CD4-positive, alpha-beta T cell (primary cell): ENCODE measurements around the gene RPL21. TPM values are rescaled to one million over a fixed set of nuclear protein-coding genes. Genes with fewer than 3 reads are reported as not detected.

ENCODE experiments used
- ATAC-seq: fragments of 200-7000 bp; cut with Tn5 transposase; one replicate; pipeline ENCODE4 v1.10.0; 2022; ENCODE audit warnings: mild to moderate bottlenecking; ENCODE audit not compliant: poor library complexity
- CTCF ChIA-PET: fragments of 350-600 bp; sonication (Branson Sonifier 250); formaldehyde crosslinking; loops from one replicate; lab custom pipeline; 2021; ENCODE audit warnings: antibody characterized with exemption, inconsistent platforms; lab: Charles Lee
- POLR2A ChIA-PET: fragments of 350-600 bp; sonication (Branson Sonifier 250); formaldehyde crosslinking; loops from one replicate; lab custom pipeline; 2021; ENCODE audit warnings: antibody characterized with exemption, inconsistent platforms; lab: Charles Lee
- DNase-seq, 14 experiments: peaks; one replicate each; pipeline ENCODE4 v3.0.0-alpha.2; 2013 to 2020; ENCODE audit warnings: mixed read lengths in 2 of 14
- H3K27ac ChIP-seq, 2 donors: one replicate each; pipeline versions ENCODE4 v1.5.1 to v1.7.0; 2013; ENCODE audit warnings: low read length in 2 of 2, low read depth in 1 of 2, mild to moderate bottlenecking in 1 of 2
- H3K27me3 ChIP-seq, 2 experiments: 1 replicate in 1 of 2; 2 replicates in 1 of 2; pipeline versions ENCODE4 v1.6.1 to v1.7.0; 2013; ENCODE audit warnings: low read length in 2 of 2, control low read depth in 1 of 2, mild to moderate bottlenecking in 1 of 2, moderate library complexity in 1 of 2; ENCODE audit not compliant: insufficient read depth in 2 of 2, control insufficient read depth in 1 of 2
- H3K36me3 ChIP-seq: one replicate; pipeline ENCODE4 v1.6.1; 2013; ENCODE audit warnings: low read length, control low read depth; ENCODE audit not compliant: insufficient read depth
- H3K4me1 ChIP-seq: one replicate; pipeline ENCODE4 v1.6.1; 2013; ENCODE audit warnings: low read length, control low read depth; ENCODE audit not compliant: insufficient read depth
- H3K4me3 ChIP-seq: one replicate; pipeline ENCODE4 v1.5.1; 2013; ENCODE audit warnings: mild to moderate bottlenecking, low read length, moderate library complexity
- H3K9me3 ChIP-seq, 2 experiments: 1 replicate in 1 of 2; 2 replicates in 1 of 2; pipeline versions ENCODE4 v1.6.1 to v1.7.0; 2013; ENCODE audit warnings: low read length in 2 of 2, mild to moderate bottlenecking in 2 of 2, control low read depth in 1 of 2, moderate library complexity in 1 of 2; ENCODE audit not compliant: control insufficient read depth in 1 of 2, insufficient read depth in 1 of 2
- H3K27ac Mint-ChIP-seq: one replicate; pipeline ENCODE4 v1.8.0; 2020; ENCODE audit warnings: mixed read lengths
- H3K27me3 Mint-ChIP-seq: one replicate; pipeline ENCODE4 v1.8.0; 2021; ENCODE audit warnings: mixed read lengths
- H3K36me3 Mint-ChIP-seq: one replicate; pipeline ENCODE4 v1.8.0; 2021; ENCODE audit warnings: low read depth, mixed read lengths
- H3K4me1 Mint-ChIP-seq: one replicate; pipeline ENCODE4 v1.8.0; 2021; ENCODE audit warnings: low read depth, mixed read lengths
- H3K4me3 Mint-ChIP-seq: one replicate; pipeline ENCODE4 v1.8.0; 2020; ENCODE audit warnings: mild to moderate bottlenecking, mixed read lengths
- H3K9me3 Mint-ChIP-seq: one replicate; pipeline ENCODE4 v1.8.0; 2020; ENCODE audit warnings: mixed read lengths
- intact Hi-C, 2 experiments: fragments of 100-400 bp; cut with DNase I in 1 of 2; cut with micrococcal nuclease in 1 of 2; formaldehyde crosslinking; loops; one replicate each; pipeline versions ENCODE4 v1.15.1 to v1.9.0; 2023 to 2025; cut with DNase I, micrococcal nuclease
- total RNA-seq, 174 experiments: library from RNA in 2 of 174; stranded (reverse) in 2 of 174; gene quantifications; one replicate each; pipeline ENCODE4 v1.2.3 and lab custom pipeline; 2021 to 2026
- TF ChIP-seq, protein P1 (sequence below): fragments of 200-600 bp; IDR thresholded peaks from one replicate; pipeline ENCODE4 v1.8.0; 2022; ENCODE audit warnings: antibody characterized with exemption, mild to moderate bottlenecking

RPL21 gene
- total RNA-seq, 2 experiments from 2014 or later, result 2,736 to 2,941 TPM

GRCh38 chr13:27279506-27279905, 28.1 kb downstream of the RPL21 start:
- H3K27ac Mint-ChIP-seq, result no peak overlapping the region

DNA sequence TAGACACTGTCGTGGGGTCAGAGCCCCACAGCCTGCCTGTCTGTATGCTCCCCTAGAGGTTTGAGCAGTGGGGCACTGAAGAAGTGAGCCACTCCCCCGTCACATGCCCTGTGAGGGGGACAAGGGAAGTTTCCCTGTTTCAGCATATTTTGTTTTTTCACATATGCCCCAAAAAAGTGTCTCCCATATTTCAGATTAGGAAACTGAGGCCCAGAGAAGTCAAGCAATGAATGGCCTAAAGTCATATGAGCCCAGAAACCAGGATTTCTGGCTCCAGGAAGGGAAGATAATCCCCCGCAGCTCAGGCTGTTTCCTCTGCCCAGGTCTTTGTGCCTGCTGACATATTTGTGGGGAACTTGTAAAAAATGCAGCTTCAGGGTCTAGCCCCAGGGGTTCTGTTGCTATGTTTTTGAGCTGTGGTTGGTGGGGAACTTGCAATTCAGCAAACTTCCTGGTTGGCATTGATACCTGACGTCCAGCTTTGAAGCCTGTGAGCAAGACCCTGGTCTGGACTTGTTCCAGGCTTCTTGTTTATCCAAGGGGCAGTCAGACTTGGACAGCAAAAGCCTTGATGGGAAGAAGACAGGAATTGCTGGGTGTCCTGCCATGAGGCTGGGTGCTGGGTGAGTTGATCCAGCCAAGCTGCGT, 28.8 kb downstream of the RPL21 start:
- H3K36me3 Mint-ChIP-seq, result no peaks in the 10 kb centered on the region
- no peak overlapping the region for H3K4me3 Mint-ChIP-seq
- Histone ChIP-seq H3K27me3 (peaks cover 0 to 1% of the 10 kb centered on the region in 2 experiments), H3K27ac (no peak overlapping the region), H3K4me3 (no peak overlapping the region), H3K36me3 (no peaks in the 10 kb centered on the region), H3K4me1 (no peaks in the 10 kb centered on the region), H3K9me3 (no peaks in the 10 kb centered on the region)
- POLR2A ChIA-PET, result no interaction called here
- intact Hi-C loops, result no loop called here
- H3K9me3 Mint-ChIP-seq, result no peaks in the 10 kb centered on the region
- TF ChIP-seq, protein P1, sequence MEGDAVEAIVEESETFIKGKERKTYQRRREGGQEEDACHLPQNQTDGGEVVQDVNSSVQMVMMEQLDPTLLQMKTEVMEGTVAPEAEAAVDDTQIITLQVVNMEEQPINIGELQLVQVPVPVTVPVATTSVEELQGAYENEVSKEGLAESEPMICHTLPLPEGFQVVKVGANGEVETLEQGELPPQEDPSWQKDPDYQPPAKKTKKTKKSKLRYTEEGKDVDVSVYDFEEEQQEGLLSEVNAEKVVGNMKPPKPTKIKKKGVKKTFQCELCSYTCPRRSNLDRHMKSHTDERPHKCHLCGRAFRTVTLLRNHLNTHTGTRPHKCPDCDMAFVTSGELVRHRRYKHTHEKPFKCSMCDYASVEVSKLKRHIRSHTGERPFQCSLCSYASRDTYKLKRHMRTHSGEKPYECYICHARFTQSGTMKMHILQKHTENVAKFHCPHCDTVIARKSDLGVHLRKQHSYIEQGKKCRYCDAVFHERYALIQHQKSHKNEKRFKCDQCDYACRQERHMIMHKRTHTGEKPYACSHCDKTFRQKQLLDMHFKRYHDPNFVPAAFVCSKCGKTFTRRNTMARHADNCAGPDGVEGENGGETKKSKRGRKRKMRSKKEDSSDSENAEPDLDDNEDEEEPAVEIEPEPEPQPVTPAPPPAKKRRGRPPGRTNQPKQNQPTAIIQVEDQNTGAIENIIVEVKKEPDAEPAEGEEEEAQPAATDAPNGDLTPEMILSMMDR, result no peak
- no peak for ATAC-seq
- no peak overlapping the region for H3K27ac Mint-ChIP-seq
- CTCF ChIA-PET, result no interaction called here
- H3K27me3 Mint-ChIP-seq, result peaks cover 14% of the 10 kb centered on the region
- DNase-seq, result no peak
- no peaks in the 10 kb centered on the region for H3K4me1 Mint-ChIP-seq

More at GRCh38 chr13:27279506-27279905, 28.1 kb downstream of the RPL21 start:
- Histone ChIP-seq H3K27me3 (peaks cover 0 to 3% of the 10 kb centered on the region in 2 experiments), H3K4me1 (no peaks in the 10 kb centered on the region), H3K27ac (no peak overlapping the region), H3K4me3 (no peak overlapping the region), H3K9me3 (no peaks in the 10 kb centered on the region), H3K36me3 (no peaks in the 10 kb centered on the region)
- intact Hi-C loops, result loop anchor here (5.0 to 10.0 kb wide), 2 partner anchors 33 to 55 kb away; no protein-coding TSS in a partner anchor
- POLR2A ChIA-PET, result no interaction called here
- no peak overlapping the region for H3K4me3 Mint-ChIP-seq
- H3K4me1 Mint-ChIP-seq, result no peaks in the 10 kb centered on the region
- no peak for ATAC-seq
- H3K27me3 Mint-ChIP-seq, result peaks cover 14% of the 10 kb centered on the region
- no peaks in the 10 kb centered on the region for H3K36me3 Mint-ChIP-seq
- no peak for DNase-seq
- H3K9me3 Mint-ChIP-seq, result no peaks in the 10 kb centered on the region
- CTCF ChIA-PET, result no interaction called here
- TF ChIP-seq, protein P1, result no peak

DNA sequence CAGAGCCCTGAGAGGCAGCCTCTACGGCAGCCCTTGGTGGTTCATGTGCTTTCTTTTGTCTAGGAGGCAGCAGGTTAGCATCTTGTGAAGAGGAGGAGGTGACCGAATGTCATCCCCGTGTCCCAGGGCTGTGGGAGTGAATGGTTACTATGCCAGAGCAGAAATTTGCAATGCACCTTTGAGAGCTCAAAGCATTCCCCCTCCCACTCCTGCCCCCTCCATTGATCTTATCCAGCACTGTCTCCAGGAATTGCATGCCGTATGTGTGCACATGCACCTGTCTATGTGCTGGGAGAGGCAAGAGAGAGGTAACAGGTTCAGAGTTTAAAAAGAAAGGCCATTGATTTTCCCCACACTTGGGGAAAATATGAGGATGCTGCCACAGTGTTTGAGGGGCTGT, 29.5 kb downstream of the RPL21 start:
- Histone ChIP-seq H3K4me1 (no peaks in the 10 kb centered on the region), H3K9me3 (no peaks in the 10 kb centered on the region), H3K27me3 (no peaks in the 10 kb centered on the region), H3K4me3 (no peak overlapping the region), H3K27ac (no peak overlapping the region), H3K36me3 (no peaks in the 10 kb centered on the region)
- no peaks in the 10 kb centered on the region for H3K4me1 Mint-ChIP-seq
- ChIA-PET POLR2A (interaction anchor here (0.8 kb wide), 1 partner anchor 275 kb away, joined by 3 read pairs; no protein-coding TSS in a partner anchor), CTCF (no interaction called here)
- H3K4me3 Mint-ChIP-seq, result no peak overlapping the region
- intact Hi-C loops, result no loop called here
- TF ChIP-seq, protein P1, result no peak
- H3K36me3 Mint-ChIP-seq, result no peaks in the 10 kb centered on the region
- no peaks in the 10 kb centered on the region for H3K9me3 Mint-ChIP-seq
- no peak overlapping the region for H3K27ac Mint-ChIP-seq
- peaks cover 12% of the 10 kb centered on the region for H3K27me3 Mint-ChIP-seq
- DNase-seq (no peak), ATAC-seq (no peak)
